Breast epithelium (tissue), 3 donors: ENCODE results near the gene LRR1.
"Not testable (repeated sequence)": the region's sequence is repeated elsewhere in the genome, so short reads cannot be mapped to it uniquely, and the experiment has no call there.

Experiments
- CTCF ChIP-seq, 3 donors: fragments of 450-650 bp; IDR thresholded peaks; one replicate each; pipeline ENCODE4 v1.5.1; 2016 to 2017; ENCODE audit warnings: antibody characterized with exemption in 3 of 3, mild to moderate bottlenecking in 3 of 3, moderate library complexity in 3 of 3
- POLR2A ChIP-seq: fragments of 450-650 bp; IDR thresholded peaks from one replicate; pipeline ENCODE4 v1.6.1; 2016; ENCODE audit warnings: antibody characterized with exemption, mild to moderate bottlenecking, moderate library complexity

GRCh38 chr14:49657500-49657899, 58.8 kb downstream of the LRR1 start:
- not testable (repeated sequence) for TF ChIP-seq CTCF (IDR thresholded peaks at IDR 0.05); POLR2A
